Muscle layer of colon (tissue), 2 donors: ENCODE data around the gene SYDE2.

Source experiments
- H3K27ac ChIP-seq: one replicate; pipeline ENCODE4 v1.7.0; 2013; ENCODE audit warnings: low read depth, mild to moderate bottlenecking, low read length, moderate library complexity
- H3K27me3 ChIP-seq, 2 donors: one replicate each; pipeline ENCODE4 v1.7.0; 2013; ENCODE audit warnings: low read length in 2 of 2, mild to moderate bottlenecking in 2 of 2; ENCODE audit not compliant: insufficient read depth in 2 of 2, control insufficient read depth in 1 of 2
- H3K36me3 ChIP-seq: one replicate; pipeline ENCODE4 v1.7.0; 2013; ENCODE audit warnings: mild to moderate bottlenecking, low read length; ENCODE audit not compliant: insufficient read depth
- H3K4me1 ChIP-seq: one replicate; pipeline ENCODE4 v1.7.0; 2013; ENCODE audit warnings: mild to moderate bottlenecking, low read length; ENCODE audit not compliant: insufficient read depth
- H3K4me3 ChIP-seq, 2 donors: one replicate each; pipeline ENCODE4 v1.7.0; 2013; ENCODE audit warnings: low read length in 2 of 2, low read depth in 1 of 2, mild to moderate bottlenecking in 1 of 2, moderate library complexity in 1 of 2
- H3K9ac ChIP-seq: one replicate; pipeline ENCODE4 v1.7.0; 2013; ENCODE audit warnings: low read length
- H3K9me3 ChIP-seq: one replicate; pipeline ENCODE4 v1.7.0; 2013; ENCODE audit warnings: mild to moderate bottlenecking, low read length
- donor health status: abdominal sarcoma.
- donor health status: Adenocarcinoma of cecum.

Gene SYDE2

GRCh38 chr1:85184245-85184644, 16.6 kb downstream of the SYDE2 start:
- H3K9ac ChIP-seq = no peak overlapping the region
- H3K9me3 ChIP-seq = no peaks in the 10 kb centered on the region
- H3K36me3 ChIP-seq = peaks cover 13% of the 10 kb centered on the region
- no peaks in the 10 kb centered on the region for H3K27me3 ChIP-seq
- peaks cover 21% of the 10 kb centered on the region for H3K4me1 ChIP-seq
- H3K4me3 ChIP-seq = no peak overlapping the region
- H3K27ac ChIP-seq = no peak overlapping the region

- Histone ChIP-seq H3K9ac (no peak overlapping the region), H3K27ac (no peak overlapping the region), H3K27me3 (no peaks in the 10 kb centered on the region), H3K4me3 (no peak overlapping the region), H3K9me3 (no peaks in the 10 kb centered on the region), H3K36me3 (peaks cover 8% of the 10 kb centered on the region), H3K4me1 (peaks cover 8% of the 10 kb centered on the region)
These were observed 18.1 kb downstream of the SYDE2 start for GRCh38 chr1:85182700-85183099.

GRCh38 chr1:85180869-85181268, 19.9 kb downstream of the SYDE2 start:
- H3K27me3 ChIP-seq = no peaks in the 10 kb centered on the region
- H3K9ac ChIP-seq = no peak overlapping the region
- H3K4me3 ChIP-seq = no peak overlapping the region
- H3K36me3 ChIP-seq = peaks cover 17% of the 10 kb centered on the region
- H3K4me1 ChIP-seq = peaks cover 15% of the 10 kb centered on the region
- H3K27ac ChIP-seq = no peak overlapping the region
- no peaks in the 10 kb centered on the region for H3K9me3 ChIP-seq

GRCh38 chr1:85179522-85179921, 21.3 kb downstream of the SYDE2 start:
- Histone ChIP-seq H3K4me1 (peaks cover 16% of the 10 kb centered on the region), H3K27me3 (no peaks in the 10 kb centered on the region), H3K4me3 (no peak overlapping the region), H3K9me3 (no peaks in the 10 kb centered on the region), H3K9ac (no peak overlapping the region), H3K36me3 (peaks cover 17% of the 10 kb centered on the region), H3K27ac (no peak overlapping the region)

- H3K9me3 ChIP-seq = no peaks in the 10 kb centered on the region
- no peaks in the 10 kb centered on the region for H3K27me3 ChIP-seq
- H3K4me1 ChIP-seq = peaks cover 26% of the 10 kb centered on the region
- H3K4me3 ChIP-seq = no peak overlapping the region
- no peak overlapping the region for H3K27ac ChIP-seq
- no peak overlapping the region for H3K9ac ChIP-seq
- peaks cover 17% of the 10 kb centered on the region for H3K36me3 ChIP-seq
These were observed 22.4 kb downstream of the SYDE2 start for GRCh38 chr1:85178396-85178795.

GRCh38 chr1:85174503-85174902, 26.3 kb downstream of the SYDE2 start:
- H3K36me3 ChIP-seq = peaks cover 9% of the 10 kb centered on the region
- H3K4me3 ChIP-seq = no peak overlapping the region
- H3K27me3 ChIP-seq = no peaks in the 10 kb centered on the region
- H3K27ac ChIP-seq = no peak overlapping the region
- no peaks in the 10 kb centered on the region for H3K9me3 ChIP-seq
- H3K4me1 ChIP-seq = peaks cover 23% of the 10 kb centered on the region
- H3K9ac ChIP-seq = no peak overlapping the region

- no peak overlapping the region for H3K4me3 ChIP-seq
- H3K27me3 ChIP-seq = no peaks in the 10 kb centered on the region
- H3K27ac ChIP-seq = no peak overlapping the region
- peaks cover 18% of the 10 kb centered on the region for H3K36me3 ChIP-seq
- peaks cover 23% of the 10 kb centered on the region for H3K4me1 ChIP-seq
- no peak overlapping the region for H3K9ac ChIP-seq
- no peaks in the 10 kb centered on the region for H3K9me3 ChIP-seq
These were observed 28.0 kb downstream of the SYDE2 start for GRCh38 chr1:85172684-85173337.

GRCh38 chr1:85171721-85172120, 29.1 kb downstream of the SYDE2 start:
- H3K4me3 ChIP-seq = no peak overlapping the region
- H3K9ac ChIP-seq = no peak overlapping the region
- H3K9me3 ChIP-seq = no peaks in the 10 kb centered on the region
- no peaks in the 10 kb centered on the region for H3K27me3 ChIP-seq
- no peak overlapping the region for H3K27ac ChIP-seq
- peaks cover 16% of the 10 kb centered on the region for H3K4me1 ChIP-seq
- H3K36me3 ChIP-seq = peaks cover 14% of the 10 kb centered on the region

- Histone ChIP-seq H3K27me3 (no peaks in the 10 kb centered on the region), H3K4me3 (no peak overlapping the region), H3K27ac (no peak overlapping the region), H3K36me3 (peaks cover 14% of the 10 kb centered on the region), H3K4me1 (peaks cover 8% of the 10 kb centered on the region), H3K9me3 (no peaks in the 10 kb centered on the region), H3K9ac (no peak overlapping the region)
These were observed 31.9 kb downstream of the SYDE2 start for GRCh38 chr1:85168884-85169283.

GRCh38 chr1:85166351-85166750, 34.5 kb downstream of the SYDE2 start:
- Histone ChIP-seq H3K27me3 (no peaks in the 10 kb centered on the region), H3K4me1 (no peaks in the 10 kb centered on the region), H3K9me3 (no peaks in the 10 kb centered on the region), H3K9ac (no peak overlapping the region), H3K27ac (no peak overlapping the region), H3K36me3 (peaks cover 19% of the 10 kb centered on the region), H3K4me3 (no peak overlapping the region)

- Histone ChIP-seq H3K36me3 (peaks cover 9% of the 10 kb centered on the region), H3K27ac (no peak overlapping the region), H3K4me3 (no peak overlapping the region), H3K9ac (no peak overlapping the region), H3K4me1 (no peaks in the 10 kb centered on the region), H3K27me3 (no peaks in the 10 kb centered on the region), H3K9me3 (no peaks in the 10 kb centered on the region)
These were observed 41.9 kb downstream of the SYDE2 start for GRCh38 chr1:85158910-85159309.

- Histone ChIP-seq H3K4me1 (no peaks in the 10 kb centered on the region), H3K36me3 (peaks cover 4% of the 10 kb centered on the region), H3K4me3 (no peak overlapping the region), H3K9ac (no peak overlapping the region), H3K27me3 (no peaks in the 10 kb centered on the region), H3K9me3 (no peaks in the 10 kb centered on the region), H3K27ac (no peak overlapping the region)
These were observed 43.4 kb downstream of the SYDE2 start for GRCh38 chr1:85157436-85157835.
